OCI-LY7 (cell line): ENCODE data around the gene CTNNBIP1. TPM values are rescaled to one million over a fixed set of nuclear protein-coding genes. Genes with fewer than 3 reads are reported as not detected.
A peak's percentile ranks its signal among the peaks of the same experiment; 100 is the strongest.

ENCODE experiments used
- BruUV-seq: library from RNA; stranded (reverse); fragments of 400-500 nt; replicated peaks from 2 replicates; lab custom pipeline; 2021; lab: Mats Ljungman, UMichigan
- CTCF ChIA-PET: fragments of 300-600 bp; sonication (Branson Sonifier 250); formaldehyde crosslinking; loops from one replicate; lab custom pipeline; 2022; ENCODE audit warnings: antibody characterized with exemption; ENCODE audit not compliant: unreplicated experiment; lab: Charles Lee
- POLR2A ChIA-PET: fragments of 300-600 bp; sonication (Branson Sonifier 250); formaldehyde crosslinking; loops from one replicate; lab custom pipeline; 2022; ENCODE audit warnings: antibody characterized with exemption; lab: Charles Lee
- DNase-seq: peaks from one replicate; pipeline ENCODE4 v3.0.0-alpha.2; 2015; ENCODE audit warnings: low spot score
- H2AFZ ChIP-seq: fragments of 200-600 bp; sonication (generic), shearing (Covaris generic); 2 replicates; pipeline ENCODE4 v1.6.1; 2014; ENCODE audit warnings: mild to moderate bottlenecking, antibody characterized with exemption, low read length, moderate library complexity
- H3K27ac ChIP-seq: fragments of 200-600 bp; sonication (generic); 2 replicates; pipeline ENCODE4 v1.5.1; 2014; ENCODE audit warnings: mixed run types, low read depth, mild to moderate bottlenecking, moderate library complexity, low read length, inconsistent platforms; ENCODE audit not compliant: poor library complexity, severe bottlenecking
- H3K36me3 ChIP-seq: fragments of 200-600 bp; sonication (generic); 2 replicates; pipeline ENCODE4 v1.6.1; 2014; ENCODE audit warnings: mild to moderate bottlenecking, antibody characterized with exemption, low read length, moderate library complexity, mixed read lengths; ENCODE audit not compliant: insufficient read depth
- H3K4me1 ChIP-seq: fragments of 200-600 bp; sonication (generic); 2 replicates; pipeline ENCODE4 v1.5.1; 2014; ENCODE audit warnings: mild to moderate bottlenecking, low read length; ENCODE audit not compliant: insufficient read depth, poor library complexity, severe bottlenecking
- H3K4me2 ChIP-seq: fragments of 200-600 bp; sonication (generic); 2 replicates; pipeline ENCODE4 v1.6.1; 2014; ENCODE audit warnings: mild to moderate bottlenecking, low read length
- H3K4me3 ChIP-seq: fragments of 200-600 bp; sonication (generic); 2 replicates; pipeline ENCODE4 v1.5.1; 2014; ENCODE audit warnings: mild to moderate bottlenecking, low read depth, low read length; ENCODE audit not compliant: poor library complexity, severe bottlenecking
- H3K79me2 ChIP-seq: fragments of 200-600 bp; sonication (generic); 2 replicates; pipeline ENCODE4 v1.6.1; 2016; ENCODE audit warnings: low read depth, mild to moderate bottlenecking, low read length, moderate library complexity, mixed read lengths; ENCODE audit not compliant: insufficient read depth
- H3K9me2 ChIP-seq: fragments of 200-600 bp; sonication (generic); 2 replicates; pipeline ENCODE4 v1.6.1; 2016; ENCODE audit warnings: mild to moderate bottlenecking, low read length, mixed read lengths; ENCODE audit not compliant: insufficient read depth
- H3K9me3 ChIP-seq: fragments of 200-600 bp; sonication (generic); 2 replicates; pipeline ENCODE4 v1.6.1; 2014; ENCODE audit warnings: mild to moderate bottlenecking, mixed run types, low read length, mixed read lengths
- H4K20me1 ChIP-seq: fragments of 200-600 bp; sonication (generic); 2 replicates; pipeline ENCODE4 v1.6.1; 2014; ENCODE audit warnings: mild to moderate bottlenecking, antibody characterized with exemption, low read length, moderate library complexity, mixed read lengths; ENCODE audit not compliant: insufficient read depth
- EZH2phosphoT487 ChIP-seq: fragments of 200-600 bp; sonication (generic); IDR thresholded peaks from 2 replicates; pipeline ENCODE4 v1.6.1; 2018; ENCODE audit warnings: low read depth, borderline replicate concordance, mild to moderate bottlenecking, mixed run types, antibody characterized with exemption, low read length, moderate library complexity, mixed read lengths
- intact Hi-C: fragments of 100-400 bp; cut with micrococcal nuclease; formaldehyde crosslinking; loops from one replicate; pipeline ENCODE4 v1.10.0; 2022; ENCODE audit not compliant: unreplicated experiment
- total RNA-seq, 2 experiments: library from RNA; depleted of rRNA in 1 of 2; stranded (reverse); fragments of >200 nt in 1 of 2; shearing (Covaris generic) in 1 of 2; gene quantifications; 2 replicates each; pipeline ENCODE4 v1.2.3, GENCODE V29; 2014 to 2022
- TF ChIP-seq, protein P1 (sequence below): fragments of 200-600 bp; sonication (generic); conservative IDR thresholded peaks from 2 replicates; pipeline ENCODE4 v1.5.1; 2014; ENCODE audit warnings: mild to moderate bottlenecking, antibody characterized with exemption, low read length, moderate library complexity, mixed read lengths

The CTNNBIP1 gene
- total RNA-seq, 2 experiments from 2014 or later: 14.7 to 17.4 TPM

DNA sequence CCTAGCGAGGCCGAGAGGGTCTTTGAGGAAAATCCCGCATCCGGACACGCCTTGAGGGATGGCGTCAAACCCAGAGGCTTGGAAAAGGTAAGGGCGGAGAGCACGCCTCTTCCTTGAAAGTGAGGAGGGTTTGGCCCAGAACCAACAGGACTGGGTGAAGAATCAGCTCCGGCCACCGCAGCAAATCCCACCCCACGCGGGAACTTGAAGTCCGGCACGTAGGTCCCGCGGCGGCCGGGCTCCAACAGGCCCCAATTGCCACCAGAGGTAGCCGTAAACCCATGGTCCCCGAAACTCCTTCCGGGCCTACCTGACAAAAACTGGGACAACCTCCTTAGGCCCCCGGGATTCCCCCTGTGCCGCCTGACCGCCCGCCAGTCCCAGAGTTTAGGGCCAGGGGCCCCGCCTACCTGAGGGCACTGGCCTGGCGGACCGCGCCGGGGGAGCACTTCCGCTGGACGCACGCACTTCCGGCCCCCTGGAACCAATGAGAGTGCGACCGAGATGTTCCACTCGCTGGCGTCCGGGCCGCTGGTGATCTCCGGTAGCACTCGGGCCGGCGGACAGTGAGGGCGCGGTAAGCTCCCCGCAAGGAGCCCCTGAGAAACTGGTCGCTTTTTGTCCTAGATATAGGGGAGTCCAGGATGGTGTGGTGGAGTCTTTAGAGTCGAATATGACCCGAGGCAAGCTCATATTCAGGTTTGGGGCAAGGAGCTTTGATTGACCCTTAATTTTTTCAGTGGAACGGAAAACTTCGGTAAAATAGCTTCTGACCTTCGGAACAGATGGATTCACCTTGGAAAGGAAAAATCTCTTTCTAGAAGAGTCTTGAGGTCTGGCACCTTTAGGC is 33.1 kb upstream of the CTNNBIP1 start, which contains the start of the genes LZIC and NMNAT1:
Gene LZIC, minus strand, starts transcription at position 453 of the 850 bp plus-strand sequence. CDS start 6,772 bp downstream, outside the sequence.
Gene NMNAT1, plus strand, starts transcription at position 537 of the 850 bp plus-strand sequence. CDS start 28,599 bp downstream, outside the sequence.
- H2AFZ ChIP-seq: peak within 1 kb of the TSS; percentile 96
- peak; percentile 96 for DNase-seq
- no peaks in the 10 kb centered on the region for H3K9me2 ChIP-seq
- H3K79me2 ChIP-seq: peaks cover 19% of the 10 kb centered on the region; the same call in 1 of the 2 replicates
- ChIA-PET CTCF (interaction anchor here (1.3 kb wide), 1 partner anchor 18 kb away, joined by 6 read pairs; no protein-coding TSS in a partner anchor), POLR2A (interaction anchor here (0.5 to 1.5 kb wide), 11 partner anchors 8 to 754 kb away, joined by 3 to 6 read pairs (median 3); no protein-coding TSS in a partner anchor)
- H3K36me3 ChIP-seq: peaks cover 8% of the 10 kb centered on the region; the same call in 1 of the 2 replicates
- H3K4me2 ChIP-seq: peak within 1 kb of the TSS; percentile 85
- H4K20me1 ChIP-seq: no peaks in the 10 kb centered on the region
- TF ChIP-seq, protein P1, sequence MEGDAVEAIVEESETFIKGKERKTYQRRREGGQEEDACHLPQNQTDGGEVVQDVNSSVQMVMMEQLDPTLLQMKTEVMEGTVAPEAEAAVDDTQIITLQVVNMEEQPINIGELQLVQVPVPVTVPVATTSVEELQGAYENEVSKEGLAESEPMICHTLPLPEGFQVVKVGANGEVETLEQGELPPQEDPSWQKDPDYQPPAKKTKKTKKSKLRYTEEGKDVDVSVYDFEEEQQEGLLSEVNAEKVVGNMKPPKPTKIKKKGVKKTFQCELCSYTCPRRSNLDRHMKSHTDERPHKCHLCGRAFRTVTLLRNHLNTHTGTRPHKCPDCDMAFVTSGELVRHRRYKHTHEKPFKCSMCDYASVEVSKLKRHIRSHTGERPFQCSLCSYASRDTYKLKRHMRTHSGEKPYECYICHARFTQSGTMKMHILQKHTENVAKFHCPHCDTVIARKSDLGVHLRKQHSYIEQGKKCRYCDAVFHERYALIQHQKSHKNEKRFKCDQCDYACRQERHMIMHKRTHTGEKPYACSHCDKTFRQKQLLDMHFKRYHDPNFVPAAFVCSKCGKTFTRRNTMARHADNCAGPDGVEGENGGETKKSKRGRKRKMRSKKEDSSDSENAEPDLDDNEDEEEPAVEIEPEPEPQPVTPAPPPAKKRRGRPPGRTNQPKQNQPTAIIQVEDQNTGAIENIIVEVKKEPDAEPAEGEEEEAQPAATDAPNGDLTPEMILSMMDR: no peak
- TF ChIP-seq EZH2phosphoT487: no peak
- intact Hi-C loops: loop anchor here (1.0 to 10.0 kb wide), 5 partner anchors 32 to 212 kb away; partner anchors contain the start of genes CTNNBIP1 and UBE4B
- no TSS peak for BruUV-seq
- peak within 1 kb of the TSS; percentile 74 for H3K27ac ChIP-seq
- peak within 1 kb of the TSS; percentile 89 for H3K4me3 ChIP-seq
- H3K9me3 ChIP-seq: no peaks in the 10 kb centered on the region
- H3K4me1 ChIP-seq: peaks cover 10% of the 10 kb centered on the region

DNA sequence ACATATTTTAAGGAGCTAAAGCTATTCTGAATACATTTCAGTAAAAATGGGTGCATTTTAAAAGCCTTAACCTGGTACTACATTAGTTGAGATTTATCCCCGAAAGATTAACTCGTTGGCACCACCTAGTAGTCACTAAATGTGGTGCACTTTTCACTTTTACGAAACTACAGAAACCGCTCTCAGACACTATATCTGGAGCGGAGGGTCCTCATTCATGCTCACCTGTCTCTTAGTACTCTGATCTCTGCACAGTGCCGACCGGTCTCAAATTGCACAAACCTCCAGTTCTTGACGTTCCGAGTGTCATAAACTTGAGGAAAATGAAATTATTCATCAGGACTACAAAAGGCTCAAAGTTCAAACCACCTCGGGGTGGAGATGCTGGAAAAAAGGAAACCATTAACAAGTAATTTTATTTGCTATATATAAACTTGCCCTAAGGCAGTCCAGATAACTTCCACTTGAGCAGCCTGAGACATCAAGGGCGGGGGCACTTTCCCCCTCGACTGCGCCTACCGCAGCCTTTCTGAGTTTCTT is 32.4 kb upstream of the CTNNBIP1 start:
- peak; percentile 80 for DNase-seq
- Histone ChIP-seq H3K9me2 (no peaks in the 10 kb centered on the region), H3K79me2 (peaks cover 19% of the 10 kb centered on the region; the same call in 1 of the 2 replicates), H3K27ac (peak overlapping the region; percentile 74), H3K9me3 (no peaks in the 10 kb centered on the region), H2AFZ (peak overlapping the region; percentile 77), H3K4me1 (peaks cover 10% of the 10 kb centered on the region), H3K4me3 (peak overlapping the region; percentile 89), H4K20me1 (no peaks in the 10 kb centered on the region), H3K36me3 (peaks cover 8% of the 10 kb centered on the region; the same call in 1 of the 2 replicates), H3K4me2 (peak overlapping the region; percentile 85)
- ChIA-PET CTCF (interaction anchor here (1.3 kb wide), 1 partner anchor 18 kb away, joined by 6 read pairs; no protein-coding TSS in a partner anchor), POLR2A (interaction anchor here (0.5 to 1.5 kb wide), 4 partner anchors 10 to 318 kb away, joined by 3 to 4 read pairs (median 3); no protein-coding TSS in a partner anchor)
- intact Hi-C loops: loop anchor here (1.0 to 10.0 kb wide), 5 partner anchors 32 to 212 kb away; partner anchors contain the start of genes CTNNBIP1 and UBE4B
- BruUV-seq: TSS peak; percentile 89
- TF ChIP-seq EZH2phosphoT487: no peak
- TF ChIP-seq, protein P1: peak; percentile 85
